Neural crest cell (in vitro differentiated cells): ENCODE measurements around the gene RPTOR. TPM values are rescaled to one million over a fixed set of nuclear protein-coding genes. Genes with fewer than 3 reads are reported as not detected.

Source experiments
- DNase-seq: peaks from one replicate; pipeline ENCODE4 v3.0.0; 2021; ENCODE audit warnings: low read depth, mixed read lengths, low spot score
- H3K27ac Mint-ChIP-seq: one replicate; pipeline ENCODE4 v1.8.0; 2021; ENCODE audit warnings: mild to moderate bottlenecking, mixed read lengths; ENCODE audit not compliant: unreplicated experiment
- H3K27me3 Mint-ChIP-seq: 2 replicates; pipeline ENCODE4 v1.8.0; 2021; ENCODE audit warnings: low read depth, mild to moderate bottlenecking, mixed read lengths
- H3K36me3 Mint-ChIP-seq: 2 replicates; pipeline ENCODE4 v1.8.0; 2021; ENCODE audit warnings: low read depth, mild to moderate bottlenecking, mixed read lengths
- H3K4me1 Mint-ChIP-seq: 2 replicates; pipeline ENCODE4 v1.8.0; 2021; ENCODE audit warnings: mixed read lengths
- H3K4me3 Mint-ChIP-seq: one replicate; pipeline ENCODE4 v1.8.0; 2021; ENCODE audit warnings: mild to moderate bottlenecking, mixed read lengths
- H3K9me3 Mint-ChIP-seq: 2 replicates; pipeline ENCODE4 v1.8.0; 2021; ENCODE audit warnings: mixed read lengths
- CTCF ChIP-seq: fragments of 200-600 bp; sonication (generic); conservative IDR thresholded peaks from 2 replicates; pipeline ENCODE4 v1.5.0; 2021; ENCODE audit warnings: antibody characterized with exemption, mild to moderate bottlenecking
- total RNA-seq: library from RNA; stranded (reverse); gene quantifications from 2 replicates; pipeline ENCODE4 v1.2.1, GENCODE V29; 2021

The RPTOR gene
- total RNA-seq, 1 donor from 2014 or later: 41.1 TPM

- Mint-ChIP-seq H3K4me3 (no peak overlapping the region), H3K9me3 (no peaks in the 10 kb centered on the region), H3K27ac (no peak overlapping the region), H3K36me3 (peaks cover 5% of the 10 kb centered on the region), H3K4me1 (peaks cover 33% of the 10 kb centered on the region), H3K27me3 (no peaks in the 10 kb centered on the region)
- no peak for DNase-seq
- no peak for TF ChIP-seq CTCF
These were observed 137.7 kb downstream of the RPTOR start for GRCh38 chr17:80682372-80682771.

- no peaks in the 10 kb centered on the region for H3K9me3 Mint-ChIP-seq
- H3K27ac Mint-ChIP-seq: no peak overlapping the region
- no peak for TF ChIP-seq CTCF
- peaks cover 9% of the 10 kb centered on the region for H3K36me3 Mint-ChIP-seq
- no peak for DNase-seq
- H3K4me1 Mint-ChIP-seq: peaks cover 21% of the 10 kb centered on the region
- H3K27me3 Mint-ChIP-seq: no peaks in the 10 kb centered on the region
- H3K4me3 Mint-ChIP-seq: no peak overlapping the region
These were observed 139.0 kb downstream of the RPTOR start for GRCh38 chr17:80683625-80684104.

GRCh38 chr17:80687839-80688238, 143.2 kb downstream of the RPTOR start:
- Mint-ChIP-seq H3K27ac (no peak overlapping the region), H3K4me1 (peaks cover 7% of the 10 kb centered on the region), H3K36me3 (peaks cover 11% of the 10 kb centered on the region), H3K4me3 (no peak overlapping the region), H3K9me3 (no peaks in the 10 kb centered on the region), H3K27me3 (no peaks in the 10 kb centered on the region)
- no peak for TF ChIP-seq CTCF
- DNase-seq: no peak

GRCh38 chr17:80689129-80689619, 144.5 kb downstream of the RPTOR start:
- no peak for TF ChIP-seq CTCF
- no peak overlapping the region for H3K4me3 Mint-ChIP-seq
- DNase-seq: no peak
- peaks cover 20% of the 10 kb centered on the region for H3K4me1 Mint-ChIP-seq
- H3K9me3 Mint-ChIP-seq: no peaks in the 10 kb centered on the region
- peaks cover 11% of the 10 kb centered on the region for H3K36me3 Mint-ChIP-seq
- H3K27me3 Mint-ChIP-seq: no peaks in the 10 kb centered on the region
- H3K27ac Mint-ChIP-seq: peak overlapping the region; percentile 70

- H3K4me3 Mint-ChIP-seq: no peak overlapping the region
- peaks cover 11% of the 10 kb centered on the region for H3K36me3 Mint-ChIP-seq
- H3K27me3 Mint-ChIP-seq: no peaks in the 10 kb centered on the region
- DNase-seq: no peak
- H3K9me3 Mint-ChIP-seq: no peaks in the 10 kb centered on the region
- H3K4me1 Mint-ChIP-seq: peaks cover 45% of the 10 kb centered on the region
- no peak overlapping the region for H3K27ac Mint-ChIP-seq
- no peak for TF ChIP-seq CTCF
These were observed 147.1 kb downstream of the RPTOR start for GRCh38 chr17:80691784-80692183.
